GM23248 (cell line): Measurements from ENCODE around the gene PNLIPRP3. TPM values are rescaled to one million over a fixed set of nuclear protein-coding genes. Genes with fewer than 3 reads are reported as not detected.

Source experiments
- DNase-seq: peaks from one replicate; pipeline ENCODE4 v3.0.0-alpha.2; 2015
- H2AFZ ChIP-seq: fragments of 200-600 bp; sonication (generic); 2 replicates; pipeline ENCODE4 v1.6.1; 2016; ENCODE audit warnings: antibody characterized with exemption
- H3F3A ChIP-seq: fragments of 200-600 bp; sonication (generic); 2 replicates; pipeline ENCODE4 v1.6.1; 2016; ENCODE audit warnings: mild to moderate bottlenecking, antibody characterized with exemption, mixed run types; ENCODE audit not compliant: insufficient read depth
- H3K27ac ChIP-seq: fragments of 200-600 bp; sonication (generic); 2 replicates; pipeline ENCODE4 v1.5.1; 2016; ENCODE audit warnings: mild to moderate bottlenecking
- H3K27me3 ChIP-seq: fragments of 200-600 bp; sonication (generic); replicated peaks from 2 replicates; pipeline ENCODE4 v1.6.1; 2016; ENCODE audit warnings: mild to moderate bottlenecking; ENCODE audit not compliant: insufficient read depth
- H3K36me3 ChIP-seq: fragments of 200-600 bp; sonication (generic); 2 replicates; pipeline ENCODE4 v1.6.1; 2016; ENCODE audit warnings: low read depth, mild to moderate bottlenecking
- H3K4me1 ChIP-seq: fragments of 200-600 bp; sonication (generic); 2 replicates; pipeline ENCODE4 v1.6.1; 2016; ENCODE audit warnings: mild to moderate bottlenecking; ENCODE audit not compliant: insufficient read depth
- H3K4me2 ChIP-seq: fragments of 200-600 bp; sonication (generic); one replicate; pipeline ENCODE4 v1.6.1; 2016; ENCODE audit warnings: mild to moderate bottlenecking; ENCODE audit not compliant: unreplicated experiment
- H3K4me3 ChIP-seq: fragments of 200-600 bp; sonication (generic); 2 replicates; pipeline ENCODE4 v1.5.1; 2016; ENCODE audit warnings: mild to moderate bottlenecking
- H3K79me2 ChIP-seq: fragments of 200-600 bp; sonication (generic); 2 replicates; pipeline ENCODE4 v1.6.1; 2016; ENCODE audit warnings: mild to moderate bottlenecking; ENCODE audit not compliant: insufficient read depth
- H3K9ac ChIP-seq: fragments of 200-600 bp; sonication (generic); 2 replicates; pipeline ENCODE4 v1.6.1; 2016; ENCODE audit warnings: mild to moderate bottlenecking
- H3K9me2 ChIP-seq: fragments of 200-600 bp; sonication (generic); 2 replicates; pipeline ENCODE4 v1.6.1; 2016; ENCODE audit warnings: mixed run types, mild to moderate bottlenecking, moderate library complexity; ENCODE audit not compliant: insufficient read depth
- H3K9me3 ChIP-seq: fragments of 200-600 bp; sonication (generic); one replicate; pipeline ENCODE4 v1.6.1; 2017; ENCODE audit warnings: low read depth
- H4K20me1 ChIP-seq: fragments of 200-600 bp; sonication (generic); 2 replicates; pipeline ENCODE4 v1.6.0; 2016; ENCODE audit not compliant: insufficient read depth
- EZH2 ChIP-seq: fragments of 200-600 bp; sonication (generic); IDR thresholded peaks from 2 replicates; pipeline ENCODE4 v1.6.1; 2018; ENCODE audit warnings: antibody characterized with exemption, mild to moderate bottlenecking; ENCODE audit not compliant: insufficient read depth, poor library complexity, severe bottlenecking
- EZH2phosphoT487 ChIP-seq: fragments of 200-600 bp; sonication (generic); IDR thresholded peaks from 2 replicates; pipeline ENCODE4 v1.6.1; 2018; ENCODE audit warnings: antibody characterized with exemption, moderate library complexity, mild to moderate bottlenecking, low read depth; ENCODE audit not compliant: insufficient read depth
- WGBS, 2 experiments: methylation state at CpG; one replicate each; pipeline ENCODE4 v1.1.6; 2015 to 2017; ENCODE audit warnings: low lambda C conversion rate in 2 of 2, low coverage in 1 of 2; ENCODE audit errors: missing lambda C conversion rate in 2 of 2; 5-methylcytosine and 5-hydroxymethylcytosine counted together
- in situ Hi-C: fragments of 300-500 bp; cut with MboI; formaldehyde crosslinking; loops from 2 replicates; pipeline ENCODE4 v1.15.0; 2020
- polyA plus RNA-seq: library from polyadenylated mRNA; unstranded; fragments of >200 nt; fragmentation: Nextera tagmentation; extraction: Ambion mirVana; gene quantifications from 2 replicates; pipeline ENCODE4 v1.2.1, GENCODE V29; 2016
- total RNA-seq: library from RNA; depleted of rRNA; stranded (reverse); fragments of >200 nt; shearing (Covaris generic); gene quantifications from 2 replicates; pipeline ENCODE4 v1.2.3, GENCODE V29; 2014

Gene PNLIPRP3
- total and polyA plus RNA-seq, 2 experiments from 2014 or later = not detected

DNA sequence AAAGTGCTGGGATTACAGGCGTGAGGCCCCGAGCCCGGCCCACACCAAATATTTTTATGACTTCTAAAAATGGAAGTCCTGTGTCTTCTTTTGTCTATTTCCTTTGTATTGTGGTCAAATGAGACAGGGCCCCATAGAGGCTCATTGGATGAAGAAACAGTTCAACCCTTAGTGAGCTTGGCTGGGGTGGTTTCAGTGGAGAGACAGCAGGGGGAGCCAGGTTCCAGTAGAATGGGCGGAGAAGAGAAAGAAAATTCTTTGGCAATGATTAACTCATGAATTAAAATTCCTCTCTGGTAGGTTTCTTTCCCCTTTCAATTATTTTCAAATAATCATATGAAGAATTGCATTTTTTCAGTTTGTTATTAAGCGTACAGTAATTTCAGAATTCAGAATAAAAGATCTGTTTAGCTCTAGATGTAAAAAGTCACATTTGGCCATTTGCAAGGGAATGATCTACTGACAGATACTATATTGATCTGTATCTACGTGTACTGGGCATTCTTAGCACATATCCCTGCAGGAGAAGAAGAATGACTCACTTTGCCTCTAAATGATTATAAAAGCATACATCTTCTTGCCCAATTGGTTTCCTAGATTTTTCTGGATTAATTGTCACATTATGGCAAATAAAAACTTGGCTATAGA, 43.2 kb downstream of the PNLIPRP3 start:
- Histone ChIP-seq H4K20me1 (no peaks in the 10 kb centered on the region), H3K9ac (no peak overlapping the region), H3K4me3 (no peak overlapping the region), H3K9me3 (no peaks in the 10 kb centered on the region), H2AFZ (no peak overlapping the region), H3K9me2 (no peaks in the 10 kb centered on the region), H3K36me3 (no peaks in the 10 kb centered on the region), H3F3A (no peaks in the 10 kb centered on the region), H3K27ac (no peak overlapping the region), H3K27me3 (no peaks in the 10 kb centered on the region), H3K4me1 (0 out of 2 replicates have a peak, but pooled peaks cover 4% of the 10 kb centered on the region), H3K4me2 (no peak overlapping the region), H3K79me2 (no peaks in the 10 kb centered on the region)
- 31 to 34% methylated on average over 6 of the region's 6 CpGs for WGBS, 2 experiments
- DNase-seq = peak; percentile 70
- in situ Hi-C loops = no loop called here
- no peak for TF ChIP-seq EZH2phosphoT487
- no peak for TF ChIP-seq EZH2

DNA sequence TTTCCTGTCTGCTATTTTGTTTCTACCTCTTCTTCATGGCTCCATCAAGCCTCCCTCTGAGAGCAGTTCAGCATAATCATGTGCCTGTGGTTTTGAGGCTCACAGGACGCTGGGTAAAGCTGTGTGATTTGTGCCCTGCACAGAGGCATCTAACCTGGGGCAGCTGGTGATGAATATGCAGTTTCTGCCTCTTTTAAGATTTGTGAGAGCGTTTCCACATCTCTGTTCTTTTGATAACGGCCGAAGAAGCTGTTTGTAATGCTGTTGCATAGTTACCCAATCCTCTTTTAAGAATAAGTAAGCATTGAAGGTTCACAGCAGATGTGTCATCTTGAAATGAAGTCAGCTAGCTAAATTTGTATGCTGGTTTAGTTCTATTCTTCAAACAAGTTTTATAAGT, 45.2 kb downstream of the PNLIPRP3 start:
- 3 to 6% methylated on average over 4 of the region's 4 CpGs for WGBS, 2 experiments
- in situ Hi-C loops = no loop called here

DNA sequence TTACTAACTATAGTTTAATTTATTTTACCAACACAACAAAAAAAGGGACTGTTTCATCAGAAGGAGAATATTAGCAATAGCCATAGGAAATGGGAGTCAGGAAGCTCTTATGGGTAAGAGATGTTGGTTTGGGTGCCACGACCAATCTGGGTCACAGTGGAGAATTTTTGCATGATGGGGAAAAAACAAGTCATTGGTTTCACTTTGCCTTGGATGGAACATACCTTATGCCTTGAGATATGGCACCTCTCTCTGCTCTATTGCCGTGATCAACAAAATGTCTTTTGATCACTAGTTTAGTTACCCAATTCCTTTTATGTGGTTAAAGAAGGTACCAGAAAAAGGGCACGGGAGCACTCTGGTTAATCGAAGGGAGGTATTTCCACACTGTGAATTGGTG, 48.2 kb downstream of the PNLIPRP3 start:
- H3K4me1 ChIP-seq = 0 out of 2 replicates have a peak, but pooled peaks cover 3% of the 10 kb centered on the region
- 24 to 25% methylated on average over 4 of the region's 4 CpGs for WGBS, 2 experiments

More for the DNA sequence above, 45.2 kb downstream of the PNLIPRP3 start:
- Histone ChIP-seq H3K9me2 (no peaks in the 10 kb centered on the region), H2AFZ (no peak overlapping the region), H3K27me3 (no peaks in the 10 kb centered on the region), H4K20me1 (no peaks in the 10 kb centered on the region), H3K4me3 (no peak overlapping the region), H3K9me3 (no peaks in the 10 kb centered on the region), H3K36me3 (no peaks in the 10 kb centered on the region), H3K79me2 (no peaks in the 10 kb centered on the region), H3K9ac (no peak overlapping the region), H3K4me2 (no peak overlapping the region), H3K27ac (no peak overlapping the region), H3K4me1 (0 out of 2 replicates have a peak, but pooled peaks cover 4% of the 10 kb centered on the region), H3F3A (no peaks in the 10 kb centered on the region)
- no peak for TF ChIP-seq EZH2phosphoT487
- no peak for TF ChIP-seq EZH2
- DNase-seq = peak; percentile 27

DNA sequence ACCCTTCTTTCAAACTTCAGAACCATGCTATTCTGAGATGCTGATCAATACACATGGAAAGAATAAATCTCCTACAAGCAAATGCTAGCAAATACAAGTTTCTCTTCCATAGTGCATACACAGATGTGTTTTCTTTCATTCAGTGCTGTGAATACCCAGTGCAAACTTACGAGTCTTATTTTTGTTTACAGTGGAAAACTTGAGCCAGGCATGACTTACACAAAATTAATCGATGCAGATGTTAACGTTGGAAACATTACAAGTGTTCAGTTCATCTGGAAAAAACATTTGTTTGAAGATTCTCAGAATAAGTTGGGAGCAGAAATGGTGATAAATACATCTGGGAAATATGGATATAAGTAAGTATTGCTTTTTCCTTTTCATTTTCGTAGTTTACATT, 48.8 kb downstream of the PNLIPRP3 start:
- H3F3A ChIP-seq = no peaks in the 10 kb centered on the region
- H3K79me2 ChIP-seq = no peaks in the 10 kb centered on the region
- no peaks in the 10 kb centered on the region for H4K20me1 ChIP-seq
- no peak overlapping the region for H3K4me2 ChIP-seq
- no peak overlapping the region for H3K27ac ChIP-seq
- no peak for DNase-seq
- no peaks in the 10 kb centered on the region for H3K9me2 ChIP-seq
- H3K9me3 ChIP-seq = no peaks in the 10 kb centered on the region
- H2AFZ ChIP-seq = no peak overlapping the region
- H3K27me3 ChIP-seq = no peaks in the 10 kb centered on the region
- no peaks in the 10 kb centered on the region for H3K36me3 ChIP-seq
- in situ Hi-C loops = no loop called here
- no peak for TF ChIP-seq EZH2phosphoT487
- no peak for TF ChIP-seq EZH2
- H3K4me3 ChIP-seq = no peak overlapping the region
- 0 to 1% methylated on average over 4 of the region's 4 CpGs for WGBS, 2 experiments
- H3K9ac ChIP-seq = no peak overlapping the region
- no peaks in the 10 kb centered on the region for H3K4me1 ChIP-seq

More for the DNA sequence above, 48.2 kb downstream of the PNLIPRP3 start:
- H2AFZ ChIP-seq = no peak overlapping the region
- no peaks in the 10 kb centered on the region for H3K9me2 ChIP-seq
- H4K20me1 ChIP-seq = no peaks in the 10 kb centered on the region
- H3K36me3 ChIP-seq = no peaks in the 10 kb centered on the region
- DNase-seq = no peak
- H3K4me2 ChIP-seq = no peak overlapping the region
- no peaks in the 10 kb centered on the region for H3F3A ChIP-seq
- no peak for TF ChIP-seq EZH2
- no peak for TF ChIP-seq EZH2phosphoT487
- H3K9me3 ChIP-seq = no peaks in the 10 kb centered on the region
- H3K9ac ChIP-seq = no peak overlapping the region
- no peaks in the 10 kb centered on the region for H3K27me3 ChIP-seq
- in situ Hi-C loops = no loop called here
- no peak overlapping the region for H3K4me3 ChIP-seq
- H3K79me2 ChIP-seq = no peaks in the 10 kb centered on the region
- no peak overlapping the region for H3K27ac ChIP-seq
